Measurements from ENCODE around the gene KLHL25. TPM values are rescaled to one million over a fixed set of nuclear protein-coding genes. Genes with fewer than 3 reads are reported as not detected.

The KLHL25 gene
- total RNA-seq, 2 donors from 2014 or later, result 15.0 to 18.1 TPM

DNA sequence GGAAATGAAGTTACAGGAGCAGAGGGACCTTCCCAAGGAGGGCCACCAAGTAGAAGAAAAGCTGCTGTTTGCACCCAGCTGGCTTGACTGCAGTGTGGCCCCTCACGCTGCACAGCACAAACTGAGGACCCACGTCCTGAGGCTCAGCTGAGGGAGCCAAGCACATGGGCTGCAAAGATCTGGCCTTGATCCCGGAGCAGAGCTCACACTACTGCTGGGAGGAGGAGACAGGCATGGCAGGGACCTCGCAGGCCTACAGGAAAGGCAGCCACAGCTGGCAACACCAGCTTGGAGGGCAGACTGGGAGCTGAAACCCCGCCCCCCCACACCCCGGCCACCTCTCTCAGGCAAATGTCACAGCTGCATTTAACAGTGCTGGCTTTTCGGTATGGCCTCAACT, 39.7 kb downstream of the KLHL25 start:
- ATAC-seq (ENCODE audit: insufficient number of reproducible peaks, low FRiP score, low read depth), result no peak
- Histone ChIP-seq H3K4me3 (no peak overlapping the region), H3K4me1 (ENCODE audit: control insufficient read depth in 1 of 2, low read depth in 2 of 2) (peaks cover 0 to 31% of the 10 kb centered on the region in 2 donors), H3K27me3 (replicated peaks; ENCODE audit: insufficient read depth) (no peaks in the 10 kb centered on the region), H3K36me3 (no peaks in the 10 kb centered on the region), H3K27ac (no peak overlapping the region), H3K9me3 (no peaks in the 10 kb centered on the region)
- no peak for DNase-seq (ENCODE audit: low spot score)
- no peak for TF ChIP-seq CTCF (IDR thresholded peaks at IDR 0.05)

DNA sequence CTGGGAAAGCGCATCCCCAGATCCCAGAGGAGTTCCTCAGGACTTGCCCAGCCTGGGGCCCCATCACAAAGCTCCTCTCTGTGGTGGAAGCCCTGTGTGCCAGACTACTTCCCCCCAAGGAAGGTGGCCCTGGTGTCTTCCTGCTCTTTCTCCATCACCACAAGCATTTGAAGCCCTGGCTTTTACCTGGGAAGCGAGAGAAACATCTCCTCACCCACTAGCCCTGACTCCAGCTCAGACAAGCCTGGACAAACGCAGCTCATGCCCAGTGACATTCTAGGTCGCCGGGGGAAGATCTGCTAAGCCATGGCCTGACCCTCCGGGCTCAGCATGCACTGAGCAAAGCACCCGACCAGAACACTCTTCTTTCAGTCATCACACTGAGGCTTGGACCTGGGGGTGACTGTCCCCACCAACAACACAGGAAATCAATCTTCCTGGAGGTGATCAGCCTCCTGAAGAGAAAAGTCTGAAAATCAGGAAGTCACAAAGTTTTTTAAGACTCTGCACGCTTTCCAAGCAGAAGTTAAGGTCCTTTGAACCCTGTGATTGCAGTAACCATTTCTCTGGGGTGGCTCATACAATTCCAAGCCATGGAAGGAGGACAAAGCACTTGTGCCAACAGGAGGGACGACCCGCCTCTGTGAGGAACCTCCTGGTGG, 40.8 kb downstream of the KLHL25 start:
- H3K4me1 ChIP-seq (ENCODE audit: control insufficient read depth in 1 of 2, low read depth in 2 of 2), result peaks cover 0 to 40% of the 10 kb centered on the region in 2 donors

DNA sequence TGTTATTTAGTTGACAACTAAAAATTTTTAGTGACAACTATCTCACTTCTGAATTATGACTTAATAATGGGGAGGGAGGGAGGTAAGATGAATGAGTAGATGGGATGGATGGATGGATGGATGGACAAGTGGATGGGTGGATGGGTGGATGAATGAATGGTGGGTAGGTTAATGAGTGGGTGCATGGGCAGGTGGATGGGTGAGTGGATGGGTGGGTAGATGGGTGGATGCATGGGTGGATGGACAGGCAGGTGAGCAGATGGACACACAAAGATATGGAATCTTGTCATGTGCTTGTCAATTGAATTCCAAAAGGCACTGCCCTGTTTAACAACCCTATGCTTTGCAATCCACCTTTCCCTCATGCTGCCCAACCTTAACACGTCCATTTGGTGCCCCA, 41.5 kb downstream of the KLHL25 start:
- Histone ChIP-seq H3K4me3 (no peak overlapping the region), H3K27me3 (replicated peaks; ENCODE audit: insufficient read depth) (no peaks in the 10 kb centered on the region), H3K4me1 (ENCODE audit: control insufficient read depth in 1 of 2, low read depth in 2 of 2) (peaks cover 0 to 40% of the 10 kb centered on the region in 2 donors), H3K9me3 (no peaks in the 10 kb centered on the region), H3K27ac (no peak overlapping the region), H3K36me3 (peaks cover 4% of the 10 kb centered on the region)
- no peak for TF ChIP-seq CTCF (IDR thresholded peaks at IDR 0.05)
- DNase-seq (ENCODE audit: low spot score) (no peak), ATAC-seq (ENCODE audit: insufficient number of reproducible peaks, low FRiP score, low read depth) (no peak)

More for the DNA sequence above, 40.8 kb downstream of the KLHL25 start:
- Histone ChIP-seq H3K36me3 (no peaks in the 10 kb centered on the region), H3K27me3 (replicated peaks; ENCODE audit: insufficient read depth) (no peaks in the 10 kb centered on the region), H3K4me3 (no peak overlapping the region), H3K9me3 (no peaks in the 10 kb centered on the region), H3K27ac (no peak overlapping the region)
- TF ChIP-seq CTCF (IDR thresholded peaks at IDR 0.05), result no peak
- ATAC-seq (ENCODE audit: insufficient number of reproducible peaks, low FRiP score, low read depth) (no peak), DNase-seq (ENCODE audit: low spot score) (no peak)

DNA sequence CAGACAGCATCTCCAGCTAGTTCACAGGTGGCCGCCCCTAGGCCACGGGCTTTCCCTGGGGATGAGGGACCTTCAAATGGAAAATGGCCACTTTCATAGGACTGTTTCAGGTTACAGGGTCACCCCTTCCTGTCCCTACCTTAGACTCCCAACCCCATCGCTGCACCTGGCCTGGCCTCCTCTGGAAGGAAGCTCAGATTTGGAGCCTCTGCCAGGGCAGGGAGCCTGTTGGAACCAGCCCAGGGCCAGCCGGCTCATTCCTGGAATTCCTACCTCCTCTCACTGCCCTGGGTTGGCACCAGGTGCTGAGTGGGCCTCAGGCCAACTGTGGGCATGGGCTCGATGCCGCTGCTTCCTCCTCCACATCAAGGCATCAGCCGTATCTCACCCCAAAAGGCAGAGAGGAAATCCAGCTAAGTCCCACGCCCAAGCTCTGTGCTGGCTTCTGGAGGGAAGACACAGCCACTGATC, 42.2 kb downstream of the KLHL25 start:
- no peaks in the 10 kb centered on the region for H3K27me3 ChIP-seq (replicated peaks; ENCODE audit: insufficient read depth)
- no peak overlapping the region for H3K27ac ChIP-seq
- H3K4me1 ChIP-seq (ENCODE audit: control insufficient read depth in 1 of 2, low read depth in 2 of 2), result peaks cover 0 to 40% of the 10 kb centered on the region in 2 donors
- ATAC-seq (ENCODE audit: insufficient number of reproducible peaks, low FRiP score, low read depth) (no peak), DNase-seq (ENCODE audit: low spot score) (no peak)
- no peak for TF ChIP-seq CTCF (IDR thresholded peaks at IDR 0.05)
- peaks cover 4% of the 10 kb centered on the region for H3K36me3 ChIP-seq
- H3K4me3 ChIP-seq, result no peak overlapping the region
- no peaks in the 10 kb centered on the region for H3K9me3 ChIP-seq

DNA sequence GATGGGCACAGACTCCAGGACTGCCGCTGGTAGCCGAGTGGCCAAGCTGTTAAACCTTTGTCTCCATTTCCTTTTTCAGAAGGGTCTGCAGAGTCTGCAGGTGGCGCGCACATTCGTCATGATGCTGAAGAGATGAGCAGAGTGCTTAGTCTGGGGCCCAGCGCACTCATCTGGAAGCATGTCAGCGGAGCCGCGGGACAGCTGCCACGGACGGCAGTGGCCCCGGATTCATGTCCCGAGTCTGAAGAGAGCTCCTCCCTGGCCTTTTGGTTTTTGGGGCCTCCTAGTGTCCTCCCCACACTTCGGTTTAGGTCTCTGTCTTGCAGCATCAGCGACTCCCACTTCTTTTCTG, 42.6 kb downstream of the KLHL25 start:
- Histone ChIP-seq H3K27ac (no peak overlapping the region), H3K9me3 (no peaks in the 10 kb centered on the region), H3K27me3 (replicated peaks; ENCODE audit: insufficient read depth) (no peaks in the 10 kb centered on the region), H3K4me3 (no peak overlapping the region), H3K4me1 (ENCODE audit: control insufficient read depth in 1 of 2, low read depth in 2 of 2) (peaks cover 0 to 40% of the 10 kb centered on the region in 2 donors), H3K36me3 (peaks cover 8% of the 10 kb centered on the region)
- no peak for TF ChIP-seq CTCF (IDR thresholded peaks at IDR 0.05)
- ATAC-seq (ENCODE audit: insufficient number of reproducible peaks, low FRiP score, low read depth) (no peak), DNase-seq (ENCODE audit: low spot score) (no peak)

Measured in thoracic aorta (tissue), 2 donors.